CD4-positive, alpha-beta T cell (primary cell): ENCODE results near the gene MSANTD4. TPM values are rescaled to one million over a fixed set of nuclear protein-coding genes. Genes with fewer than 3 reads are reported as not detected.
"Not testable (repeated sequence)": the region's sequence is repeated elsewhere in the genome, so short reads cannot be mapped to it uniquely, and the experiment has no call there.

Experiments
- ATAC-seq: fragments of 200-7000 bp; cut with Tn5 transposase; one replicate; pipeline ENCODE4 v1.10.0; 2022; ENCODE audit warnings: mild to moderate bottlenecking; ENCODE audit not compliant: poor library complexity
- CTCF ChIA-PET: fragments of 350-600 bp; sonication (Branson Sonifier 250); formaldehyde crosslinking; loops from one replicate; lab custom pipeline; 2021; ENCODE audit warnings: antibody characterized with exemption, inconsistent platforms; lab: Charles Lee
- POLR2A ChIA-PET: fragments of 350-600 bp; sonication (Branson Sonifier 250); formaldehyde crosslinking; loops from one replicate; lab custom pipeline; 2021; ENCODE audit warnings: antibody characterized with exemption, inconsistent platforms; lab: Charles Lee
- DNase-seq, 14 experiments: peaks; one replicate each; pipeline ENCODE4 v3.0.0-alpha.2; 2013 to 2020; ENCODE audit warnings: mixed read lengths in 2 of 14
- H3K27ac ChIP-seq, 2 donors: one replicate each; pipeline versions ENCODE4 v1.5.1 to v1.7.0; 2013; ENCODE audit warnings: low read length in 2 of 2, low read depth in 1 of 2, mild to moderate bottlenecking in 1 of 2
- H3K27me3 ChIP-seq, 2 experiments: 1 replicate in 1 of 2; 2 replicates in 1 of 2; pipeline versions ENCODE4 v1.6.1 to v1.7.0; 2013; ENCODE audit warnings: low read length in 2 of 2, control low read depth in 1 of 2, mild to moderate bottlenecking in 1 of 2, moderate library complexity in 1 of 2; ENCODE audit not compliant: insufficient read depth in 2 of 2, control insufficient read depth in 1 of 2
- H3K36me3 ChIP-seq: one replicate; pipeline ENCODE4 v1.6.1; 2013; ENCODE audit warnings: low read length, control low read depth; ENCODE audit not compliant: insufficient read depth
- H3K4me1 ChIP-seq: one replicate; pipeline ENCODE4 v1.6.1; 2013; ENCODE audit warnings: low read length, control low read depth; ENCODE audit not compliant: insufficient read depth
- H3K4me3 ChIP-seq: one replicate; pipeline ENCODE4 v1.5.1; 2013; ENCODE audit warnings: mild to moderate bottlenecking, low read length, moderate library complexity
- H3K9me3 ChIP-seq, 2 experiments: 1 replicate in 1 of 2; 2 replicates in 1 of 2; pipeline versions ENCODE4 v1.6.1 to v1.7.0; 2013; ENCODE audit warnings: low read length in 2 of 2, mild to moderate bottlenecking in 2 of 2, control low read depth in 1 of 2, moderate library complexity in 1 of 2; ENCODE audit not compliant: control insufficient read depth in 1 of 2, insufficient read depth in 1 of 2
- H3K27ac Mint-ChIP-seq: one replicate; pipeline ENCODE4 v1.8.0; 2020; ENCODE audit warnings: mixed read lengths
- H3K27me3 Mint-ChIP-seq: one replicate; pipeline ENCODE4 v1.8.0; 2021; ENCODE audit warnings: mixed read lengths
- H3K36me3 Mint-ChIP-seq: one replicate; pipeline ENCODE4 v1.8.0; 2021; ENCODE audit warnings: low read depth, mixed read lengths
- H3K4me1 Mint-ChIP-seq: one replicate; pipeline ENCODE4 v1.8.0; 2021; ENCODE audit warnings: low read depth, mixed read lengths
- H3K4me3 Mint-ChIP-seq: one replicate; pipeline ENCODE4 v1.8.0; 2020; ENCODE audit warnings: mild to moderate bottlenecking, mixed read lengths
- H3K9me3 Mint-ChIP-seq: one replicate; pipeline ENCODE4 v1.8.0; 2020; ENCODE audit warnings: mixed read lengths
- CTCF ChIP-seq: fragments of 200-600 bp; IDR thresholded peaks from one replicate; pipeline ENCODE4 v1.8.0; 2022; ENCODE audit warnings: antibody characterized with exemption, mild to moderate bottlenecking
- intact Hi-C, 2 experiments: fragments of 100-400 bp; cut with DNase I in 1 of 2; cut with micrococcal nuclease in 1 of 2; formaldehyde crosslinking; loops; one replicate each; pipeline versions ENCODE4 v1.15.1 to v1.9.0; 2023 to 2025; cut with DNase I, micrococcal nuclease
- total RNA-seq, 174 experiments: library from RNA in 2 of 174; stranded (reverse) in 2 of 174; gene quantifications; one replicate each; pipeline ENCODE4 v1.2.3 and lab custom pipeline; 2021 to 2026

Gene MSANTD4
- total RNA-seq, 2 experiments from 2014 or later: 4.3 to 6.2 TPM

- no peak overlapping the region for H3K4me3 ChIP-seq
- peaks cover 46% of the 10 kb centered on the region for H3K36me3 ChIP-seq
- DNase-seq (no peak), ATAC-seq (no peak)
- H3K9me3 ChIP-seq: peaks cover 0 to 2% of the 10 kb centered on the region in 2 experiments
- H3K27ac ChIP-seq: no peak overlapping the region
- Mint-ChIP-seq H3K27me3 (no peaks in the 10 kb centered on the region), H3K27ac (no peak overlapping the region), H3K36me3 (peaks cover 78% of the 10 kb centered on the region), H3K9me3 (peaks cover 6% of the 10 kb centered on the region), H3K4me1 (peaks cover 36% of the 10 kb centered on the region), H3K4me3 (no peak overlapping the region)
- H3K4me1 ChIP-seq: peaks cover 3% of the 10 kb centered on the region
- no peaks in the 10 kb centered on the region for H3K27me3 ChIP-seq
- no peak for TF ChIP-seq CTCF
- intact Hi-C loops: no loop called here
- ChIA-PET POLR2A (no interaction called here), CTCF (no interaction called here)
Observed at GRCh38 chr11:106011481-106011880, 10.6 kb downstream of the MSANTD4 start.

DNA sequence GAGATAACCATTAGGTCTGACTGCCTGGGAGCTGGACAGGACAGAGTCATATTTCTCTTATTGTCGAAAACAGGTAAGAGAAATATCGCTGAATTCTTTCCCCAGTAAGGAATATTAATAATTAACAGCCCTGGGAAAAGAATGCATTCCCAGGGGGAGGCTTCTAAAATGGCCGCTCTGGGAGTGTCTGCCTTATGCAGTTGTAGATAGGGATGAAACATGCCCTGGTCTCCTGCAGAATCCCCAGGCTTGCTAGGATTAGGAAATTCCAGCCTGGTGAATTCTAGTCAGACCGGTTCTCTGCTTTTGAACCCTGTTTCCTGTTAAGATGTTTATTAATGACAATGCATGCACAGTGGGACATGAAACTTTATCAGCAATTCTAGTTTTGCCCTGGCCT, 18.9 kb downstream of the MSANTD4 start:
- H3K4me1 Mint-ChIP-seq, POLR2A ChIA-PET, H3K4me1 ChIP-seq, H3K27ac ChIP-seq, H3K27me3 ChIP-seq, CTCF ChIA-PET, H3K27ac Mint-ChIP-seq, ATAC-seq, H3K4me3 ChIP-seq, DNase-seq, H3K4me3 Mint-ChIP-seq, H3K27me3 Mint-ChIP-seq, intact Hi-C loops: not testable (repeated sequence)
- peaks cover 17% of the 10 kb centered on the region for H3K9me3 Mint-ChIP-seq
- peaks cover 93% of the 10 kb centered on the region for H3K36me3 Mint-ChIP-seq
- Histone ChIP-seq H3K9me3 (peaks cover 10 to 11% of the 10 kb centered on the region in 2 experiments), H3K36me3 (peaks cover 17% of the 10 kb centered on the region)

DNA sequence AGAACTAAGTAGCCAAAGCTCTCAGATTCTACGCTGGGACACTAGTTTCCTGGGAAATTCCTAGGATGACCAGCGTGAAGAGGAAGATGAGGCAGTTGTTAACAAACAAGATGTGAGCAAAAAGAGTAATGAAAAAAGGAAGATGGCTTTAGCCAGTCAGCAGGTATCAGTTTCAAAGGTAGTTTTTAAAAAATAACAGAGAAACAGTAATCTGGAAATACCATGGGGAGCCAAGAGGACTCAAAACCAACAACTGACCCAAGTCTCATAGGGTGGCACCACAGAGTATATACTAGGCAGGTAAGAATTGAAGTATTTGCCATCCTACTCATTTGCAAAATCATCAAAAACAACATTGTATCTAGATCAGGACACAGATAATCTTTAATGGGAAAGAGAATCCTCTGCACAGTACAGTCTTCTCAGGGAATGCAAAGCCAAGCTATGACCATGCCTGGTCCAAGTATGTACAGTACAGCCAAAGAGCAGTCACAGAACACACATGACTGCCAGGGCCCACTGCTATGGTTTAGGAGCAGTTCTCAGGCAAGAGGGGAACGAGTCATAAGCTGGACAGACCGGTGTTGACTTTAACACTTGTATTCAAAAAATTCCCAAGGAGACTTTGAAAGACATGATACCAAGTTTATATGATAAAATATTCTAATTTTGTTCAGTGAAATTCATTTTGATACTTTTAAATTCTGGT, 20.6 kb downstream of the MSANTD4 start:
- ChIA-PET POLR2A (no interaction called here), CTCF (no interaction called here)
- no peak overlapping the region for H3K4me3 ChIP-seq
- intact Hi-C loops: no loop called here
- no peaks in the 10 kb centered on the region for H3K27me3 ChIP-seq
- peaks cover 7 to 11% of the 10 kb centered on the region in 2 experiments for H3K9me3 ChIP-seq
- DNase-seq (no peak), ATAC-seq (no peak)
- H3K27ac ChIP-seq: no peak overlapping the region
- TF ChIP-seq CTCF: no peak
- Mint-ChIP-seq H3K36me3 (peaks cover 93% of the 10 kb centered on the region), H3K9me3 (peaks cover 16% of the 10 kb centered on the region), H3K4me1 (peaks cover 7% of the 10 kb centered on the region), H3K27me3 (no peaks in the 10 kb centered on the region), H3K27ac (no peak overlapping the region), H3K4me3 (no peak overlapping the region)
- H3K4me1 ChIP-seq: no peaks in the 10 kb centered on the region
- H3K36me3 ChIP-seq: peaks cover 9% of the 10 kb centered on the region

DNA sequence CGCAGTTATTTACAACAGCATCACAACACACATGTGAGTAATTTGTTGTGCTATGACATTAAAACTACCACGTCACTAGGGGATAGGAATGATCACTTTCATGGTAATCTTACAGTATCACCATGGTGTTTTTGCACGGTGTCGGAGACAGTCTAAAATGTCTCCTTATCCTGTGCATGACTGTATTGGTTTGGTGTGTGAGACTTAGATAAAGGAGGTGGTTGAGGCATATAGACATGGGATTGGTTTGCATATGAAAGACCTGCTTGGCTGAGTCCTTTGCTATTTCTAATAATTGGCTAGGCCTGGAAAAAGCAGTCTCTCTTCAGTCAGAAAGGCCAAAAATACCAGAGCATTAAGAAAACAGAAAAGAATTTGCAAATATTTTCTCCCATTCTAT, 30.2 kb downstream of the MSANTD4 start:
- no peaks in the 10 kb centered on the region for H3K27me3 ChIP-seq
- intact Hi-C loops: no loop called here
- peaks cover 0 to 17% of the 10 kb centered on the region in 2 experiments for H3K9me3 ChIP-seq
- no peak for TF ChIP-seq CTCF
- no peak overlapping the region for H3K4me3 Mint-ChIP-seq
- H3K36me3 ChIP-seq: peaks cover 10% of the 10 kb centered on the region
- peaks cover 14% of the 10 kb centered on the region for H3K9me3 Mint-ChIP-seq
- no peak overlapping the region for H3K4me3 ChIP-seq
- ATAC-seq (no peak), DNase-seq (no peak)
- CTCF ChIA-PET: no interaction called here
- POLR2A ChIA-PET: no interaction called here
- no peaks in the 10 kb centered on the region for H3K4me1 Mint-ChIP-seq
- H3K4me1 ChIP-seq: no peaks in the 10 kb centered on the region
- H3K36me3 Mint-ChIP-seq: peaks cover 47% of the 10 kb centered on the region
- no peak overlapping the region for H3K27ac ChIP-seq
- H3K27ac Mint-ChIP-seq: no peak overlapping the region
- H3K27me3 Mint-ChIP-seq: no peaks in the 10 kb centered on the region
